Left lobe of liver (tissue), 2 donors: Measurements from ENCODE around the gene POLD3. TPM values are rescaled to one million over a fixed set of nuclear protein-coding genes. Genes with fewer than 3 reads are reported as not detected.

ENCODE experiments used
- ATAC-seq: fragments of 200-7000 bp; cut with Tn5 transposase; one replicate; pipeline ENCODE4 v1.9.1; 2020; ENCODE audit warnings: mild to moderate bottlenecking, moderate library complexity
- DNase-seq: peaks from one replicate; pipeline ENCODE4 v3.0.0-alpha.2; 2020; ENCODE audit warnings: low spot score
- total RNA-seq: library from RNA; stranded (reverse); gene quantifications from one replicate; pipeline ENCODE4 v1.2.1, GENCODE V29; 2021
- donor health status: DM: no; HTN: no; CAD: no; lungs with moderate emphysema.
- donor health status: DM: no; HTN: yes; CAD: no.

Gene POLD3
- 3.0 TPM for total RNA-seq

- ATAC-seq (peak; percentile 98), DNase-seq (peak; percentile 98)
Measured at GRCh38 chr11:74592441-74593362, at the start of gene POLD3. Gene POLD3, plus strand, starts transcription at chr11:74592582. Its CDS starts 77 bp downstream, at chr11:74592659.

- no peak for ATAC-seq
- no peak for DNase-seq
Measured at GRCh38 chr11:74543991-74544390, 48.4 kb upstream of the POLD3 start.

GRCh38 chr11:74546752-74547151, 45.6 kb upstream of the POLD3 start:
- no peak for ATAC-seq
- no peak for DNase-seq

- peak; percentile 54 for DNase-seq
- ATAC-seq = peak; percentile 99
Measured at GRCh38 chr11:74550991-74551753, 41.2 kb upstream of the POLD3 start.

- ATAC-seq (no peak), DNase-seq (no peak)
Measured at GRCh38 chr11:74551754-74552145, 40.6 kb upstream of the POLD3 start.

GRCh38 chr11:74557526-74557925, 34.9 kb upstream of the POLD3 start:
- ATAC-seq = no peak
- no peak for DNase-seq

- ATAC-seq (peak; percentile 50), DNase-seq (no peak)
Measured at GRCh38 chr11:74559110-74559933, 33.1 kb upstream of the POLD3 start.

GRCh38 chr11:74559934-74560309, 32.5 kb upstream of the POLD3 start:
- DNase-seq (no peak), ATAC-seq (no peak)

- ATAC-seq = peak; percentile 87
Measured at GRCh38 chr11:74566146-74566960, 26.0 kb upstream of the POLD3 start.

GRCh38 chr11:74568028-74568427, 24.4 kb upstream of the POLD3 start:
- DNase-seq (peak; percentile 51), ATAC-seq (peak; percentile 65)

More at GRCh38 chr11:74566146-74566960, 26.0 kb upstream of the POLD3 start:
- peak; percentile 69 for DNase-seq

GRCh38 chr11:74570266-74571061, 21.9 kb upstream of the POLD3 start:
- ATAC-seq = peak; percentile 85
- peak; percentile 52 for DNase-seq

GRCh38 chr11:74571062-74571399, 21.4 kb upstream of the POLD3 start:
- DNase-seq (no peak), ATAC-seq (no peak)

- no peak for DNase-seq
- no peak for ATAC-seq
Measured at GRCh38 chr11:74572349-74572748, 20.0 kb upstream of the POLD3 start.

- no peak for ATAC-seq
- DNase-seq = no peak
Measured at GRCh38 chr11:74574563-74574962, 17.8 kb upstream of the POLD3 start.

- DNase-seq (no peak), ATAC-seq (no peak)
Measured at GRCh38 chr11:74575999-74576398, 16.4 kb upstream of the POLD3 start.

GRCh38 chr11:74577181-74577580, 15.2 kb upstream of the POLD3 start:
- ATAC-seq (no peak), DNase-seq (no peak)

GRCh38 chr11:74577624-74578396, 14.6 kb upstream of the POLD3 start:
- no peak for DNase-seq
- ATAC-seq = no peak

GRCh38 chr11:74579577-74580270, 12.7 kb upstream of the POLD3 start:
- DNase-seq (no peak), ATAC-seq (no peak)
